Liver (tissue), 9 donors: Measurements from ENCODE around the gene SNX3. TPM values are rescaled to one million over a fixed set of nuclear protein-coding genes. Genes with fewer than 3 reads are reported as not detected.

Source experiments
- DNase-seq: peaks from one replicate; pipeline ENCODE4 v3.0.0-alpha.2; 2017; ENCODE audit warnings: low spot score
- H3K27ac ChIP-seq, 2 donors: one replicate each; pipeline ENCODE4 v1.7.0; 2013; ENCODE audit warnings: inconsistent platforms in 2 of 2, low read length in 2 of 2, control low read depth in 1 of 2, low read depth in 1 of 2, mild to moderate bottlenecking in 1 of 2
- H3K27me3 ChIP-seq, 4 donors: one replicate each; pipeline versions ENCODE4 v1.6.1 to v1.7.0; 2013; ENCODE audit warnings: low read length in 3 of 4, inconsistent platforms in 1 of 4, mild to moderate bottlenecking in 1 of 4, moderate library complexity in 1 of 4; ENCODE audit not compliant: control insufficient read depth in 4 of 4, insufficient read depth in 4 of 4
- H3K36me3 ChIP-seq, 4 donors: one replicate each; pipeline versions ENCODE4 v1.6.1 to v1.7.0; 2013; ENCODE audit warnings: low read length in 3 of 4, mild to moderate bottlenecking in 3 of 4, low read depth in 1 of 4, moderate library complexity in 1 of 4; ENCODE audit not compliant: control insufficient read depth in 4 of 4, insufficient read depth in 3 of 4
- H3K4me1 ChIP-seq, 4 donors: one replicate each; pipeline versions ENCODE4 v1.6.1 to v1.7.0; 2013; ENCODE audit warnings: low read length in 3 of 4, mild to moderate bottlenecking in 3 of 4, moderate library complexity in 1 of 4; ENCODE audit not compliant: control insufficient read depth in 4 of 4, insufficient read depth in 4 of 4
- H3K4me3 ChIP-seq, 3 donors: one replicate each; pipeline versions ENCODE4 v1.6.1 to v1.7.0; 2013; ENCODE audit warnings: low read length in 3 of 3, control low read depth in 1 of 3, low read depth in 1 of 3, mild to moderate bottlenecking in 1 of 3
- H3K9ac ChIP-seq, 2 donors: one replicate each; pipeline ENCODE4 v1.7.0; 2013; ENCODE audit warnings: low read length in 2 of 2, mild to moderate bottlenecking in 2 of 2, moderate library complexity in 2 of 2, control low read depth in 1 of 2, low read depth in 1 of 2
- H3K9me3 ChIP-seq, 4 donors: one replicate each; pipeline versions ENCODE4 v1.6.1 to v1.7.0; 2013; ENCODE audit warnings: low read length in 3 of 4; ENCODE audit not compliant: control insufficient read depth in 4 of 4
- ATF3 ChIP-seq: IDR thresholded peaks from 2 replicates; pipeline ENCODE4 v1.6.1; 2016; ENCODE audit warnings: antibody characterized with exemption
- CTCF ChIP-seq: fragments of 150-350 bp; IDR thresholded peaks from 2 replicates; pipeline ENCODE4 v1.5.1; 2017; ENCODE audit warnings: improper control_type of control experiment, low read depth, low read length; ENCODE audit not compliant: missing input control
- EGR1 ChIP-seq, 2 donors: IDR thresholded peaks; 2 replicates each; pipeline ENCODE4 v1.6.1; 2016 to 2018; ENCODE audit warnings: antibody characterized with exemption in 2 of 2, low read depth in 2 of 2
- FOXA1 ChIP-seq: IDR thresholded peaks from 2 replicates; pipeline ENCODE4 v1.6.1; 2016; ENCODE audit warnings: antibody characterized with exemption
- FOXA2 ChIP-seq: IDR thresholded peaks from 2 replicates; pipeline ENCODE4 v1.6.1; 2016; ENCODE audit warnings: antibody characterized with exemption
- GABPA ChIP-seq, 2 donors: IDR thresholded peaks in 1 of 2; conservative IDR thresholded peaks in 1 of 2; 2 replicates each; pipeline ENCODE4 v1.6.1; 2016; ENCODE audit warnings: antibody characterized with exemption in 2 of 2, mild to moderate bottlenecking in 1 of 2, moderate library complexity in 1 of 2
- HNF4A ChIP-seq, 2 donors: conservative IDR thresholded peaks; 2 replicates each; pipeline ENCODE4 v1.6.1; 2016; ENCODE audit warnings: antibody characterized with exemption in 2 of 2, mild to moderate bottlenecking in 2 of 2
- HNF4G ChIP-seq: IDR thresholded peaks from 2 replicates; pipeline ENCODE4 v1.6.1; 2016; ENCODE audit warnings: antibody characterized with exemption
- JUND ChIP-seq, 2 donors: IDR thresholded peaks; 2 replicates each; pipeline ENCODE4 v1.6.1; 2016; ENCODE audit warnings: antibody characterized with exemption in 2 of 2
- MAX ChIP-seq: IDR thresholded peaks from 2 replicates; pipeline ENCODE4 v1.6.1; 2016; ENCODE audit warnings: antibody characterized with exemption
- NR2F2 ChIP-seq: IDR thresholded peaks from 2 replicates; pipeline ENCODE4 v1.6.1; 2016; ENCODE audit warnings: antibody characterized with exemption
- RAD21 ChIP-seq, 2 donors: IDR thresholded peaks; 2 replicates each; pipeline ENCODE4 v1.6.1; 2016; ENCODE audit warnings: antibody characterized with exemption in 2 of 2, mild to moderate bottlenecking in 2 of 2
- REST ChIP-seq: IDR thresholded peaks from 2 replicates; pipeline ENCODE4 v1.6.1; 2016; ENCODE audit warnings: antibody characterized with exemption, mild to moderate bottlenecking
- RXRA ChIP-seq, 2 donors: IDR thresholded peaks; 2 replicates each; pipeline ENCODE4 v1.6.1; 2017 to 2018; ENCODE audit warnings: antibody characterized with exemption in 2 of 2, mild to moderate bottlenecking in 1 of 2
- SP1 ChIP-seq: IDR thresholded peaks from 2 replicates; pipeline ENCODE4 v1.6.1; 2018; ENCODE audit warnings: antibody characterized with exemption, mild to moderate bottlenecking
- TAF1 ChIP-seq: conservative IDR thresholded peaks from 2 replicates; pipeline ENCODE4 v1.6.1; 2016; ENCODE audit warnings: antibody characterized with exemption, mild to moderate bottlenecking
- YY1 ChIP-seq: IDR thresholded peaks from 2 replicates; pipeline ENCODE4 v1.6.1; 2016; ENCODE audit warnings: antibody characterized with exemption, mild to moderate bottlenecking
- ZBTB33 ChIP-seq: IDR thresholded peaks from 2 replicates; pipeline ENCODE4 v1.6.1; 2016; ENCODE audit warnings: antibody characterized with exemption
- WGBS: extraction: QIAGEN DNeasy Blood & Tissue Kit; methylation state at CpG from one replicate; pipeline ENCODE4 v1.1.7; 2013; 5-methylcytosine and 5-hydroxymethylcytosine counted together
- polyA plus RNA-seq, 2 donors: library from polyadenylated mRNA; stranded (reverse) in 1 of 2; unstranded in 1 of 2; fragments of 200-250 nt in 1 of 2; fragments of >200 nt in 1 of 2; fragmentation: Nextera tagmentation in 1 of 2; extraction: Ambion mirVana in 1 of 2; gene quantifications; one replicate each; pipeline versions ENCODE4 v1.2.1 to v1.2.3, GENCODE V29; 2013 to 2015
- total RNA-seq, 2 donors: library from RNA; depleted of rRNA; stranded (reverse); fragments of >200 nt; gene quantifications; one replicate each; pipeline ENCODE4 v1.2.3, GENCODE V29; 2014
- donor health status: healthy.
- donor health status: healthy.
- donor health status: healthy.
- donor health status: healthy.
- donor health status: healthy.

SNX3 gene
- total and polyA plus RNA-seq, 4 donors: 67.9 to 161 (median 111) TPM

- no peak overlapping the region for H3K4me3 ChIP-seq
- H3K27ac ChIP-seq: no peak overlapping the region
- 91% methylated on average over 2 of the region's 2 CpGs for WGBS
- no peaks in the 10 kb centered on the region for H3K27me3 ChIP-seq
- H3K9me3 ChIP-seq: no peaks in the 10 kb centered on the region
- DNase-seq: no peak
- H3K9ac ChIP-seq: no peak overlapping the region
- H3K4me1 ChIP-seq: peaks cover 2 to 11% (median 6%) of the 10 kb centered on the region in 4 donors
- TF ChIP-seq JUND (IDR thresholded peaks at IDR 0.05): no peak
- no peak for TF ChIP-seq HNF4A (conservative IDR thresholded peaks at IDR 0.05)
- no peak for TF ChIP-seq YY1
- TF ChIP-seq REST: no peak
- TF ChIP-seq ZBTB33: no peak
- no peak for TF ChIP-seq ATF3
- TF ChIP-seq MAX: no peak
- no peak for TF ChIP-seq NR2F2
- no peak for TF ChIP-seq FOXA2
- TF ChIP-seq FOXA1: no peak
- TF ChIP-seq EGR1 (IDR thresholded peaks at IDR 0.05; ENCODE audit: low read depth in 2 of 2): no peak
- no peak for TF ChIP-seq RXRA (IDR thresholded peaks at IDR 0.05)
- TF ChIP-seq HNF4G: no peak
- no peak for TF ChIP-seq CTCF
- no peak for TF ChIP-seq GABPA (IDR thresholded peaks at IDR 0.05 in 1 of 2, conservative IDR thresholded peaks at IDR 0.05 in 1 of 2)
- no peak for TF ChIP-seq TAF1
- TF ChIP-seq RAD21 (IDR thresholded peaks at IDR 0.05): no peak
- no peak for TF ChIP-seq SP1
- no peaks in the 10 kb centered on the region for H3K36me3 ChIP-seq
These were observed 2.5 kb upstream of the SNX3 start for GRCh38 chr6:108263371-108263770.
